GM12875 (cell line): ENCODE data around the gene FAM107B.

Source experiments
- H3K4me3 ChIP-seq: one replicate; pipeline ENCODE4 v1.5.1; 2011; ENCODE audit warnings: low read depth, low read length, control low read depth
- TF ChIP-seq, protein P1 (sequence below): IDR thresholded peaks from 2 replicates; pipeline ENCODE4 v1.5.1; 2011; ENCODE audit warnings: low read depth, mild to moderate bottlenecking, control low read depth, inconsistent platforms, low read length, moderate library complexity, borderline replicate concordance; ENCODE audit not compliant: insufficient read depth

The FAM107B gene

DNA sequence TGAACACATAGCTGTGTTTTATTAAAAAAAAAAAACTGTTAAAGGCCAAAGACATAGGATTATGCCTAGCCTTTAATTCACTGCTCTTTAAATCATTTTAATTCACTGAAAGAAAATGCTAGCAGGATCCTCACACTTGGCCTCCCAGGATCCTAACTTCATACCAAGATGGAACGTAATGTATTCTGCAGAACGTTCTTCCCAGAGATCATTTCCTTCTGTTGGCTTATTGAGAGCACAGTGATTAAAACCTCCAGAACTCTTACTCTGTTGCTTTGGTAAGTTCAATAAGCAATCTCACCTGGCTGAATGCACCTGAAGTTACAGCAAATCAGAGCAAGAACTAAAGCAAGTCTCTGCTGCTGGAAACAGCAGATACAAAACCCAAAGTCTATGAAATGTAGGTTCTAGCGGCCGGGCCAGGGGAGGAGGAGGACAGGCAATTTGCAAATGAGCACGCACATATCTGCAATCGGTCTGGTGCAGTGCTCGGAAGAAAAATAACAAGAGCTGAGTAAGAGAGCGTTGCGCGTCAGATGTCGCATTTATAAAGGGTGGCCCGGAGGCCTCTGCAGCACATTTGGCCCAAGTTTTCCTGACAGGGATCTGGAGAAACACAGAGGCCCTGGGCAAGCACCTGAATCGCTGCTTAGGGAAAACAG is 193.9 kb downstream of the FAM107B start:
- TF ChIP-seq, protein P1, sequence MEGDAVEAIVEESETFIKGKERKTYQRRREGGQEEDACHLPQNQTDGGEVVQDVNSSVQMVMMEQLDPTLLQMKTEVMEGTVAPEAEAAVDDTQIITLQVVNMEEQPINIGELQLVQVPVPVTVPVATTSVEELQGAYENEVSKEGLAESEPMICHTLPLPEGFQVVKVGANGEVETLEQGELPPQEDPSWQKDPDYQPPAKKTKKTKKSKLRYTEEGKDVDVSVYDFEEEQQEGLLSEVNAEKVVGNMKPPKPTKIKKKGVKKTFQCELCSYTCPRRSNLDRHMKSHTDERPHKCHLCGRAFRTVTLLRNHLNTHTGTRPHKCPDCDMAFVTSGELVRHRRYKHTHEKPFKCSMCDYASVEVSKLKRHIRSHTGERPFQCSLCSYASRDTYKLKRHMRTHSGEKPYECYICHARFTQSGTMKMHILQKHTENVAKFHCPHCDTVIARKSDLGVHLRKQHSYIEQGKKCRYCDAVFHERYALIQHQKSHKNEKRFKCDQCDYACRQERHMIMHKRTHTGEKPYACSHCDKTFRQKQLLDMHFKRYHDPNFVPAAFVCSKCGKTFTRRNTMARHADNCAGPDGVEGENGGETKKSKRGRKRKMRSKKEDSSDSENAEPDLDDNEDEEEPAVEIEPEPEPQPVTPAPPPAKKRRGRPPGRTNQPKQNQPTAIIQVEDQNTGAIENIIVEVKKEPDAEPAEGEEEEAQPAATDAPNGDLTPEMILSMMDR, result no peak
- no peak overlapping the region for H3K4me3 ChIP-seq

DNA sequence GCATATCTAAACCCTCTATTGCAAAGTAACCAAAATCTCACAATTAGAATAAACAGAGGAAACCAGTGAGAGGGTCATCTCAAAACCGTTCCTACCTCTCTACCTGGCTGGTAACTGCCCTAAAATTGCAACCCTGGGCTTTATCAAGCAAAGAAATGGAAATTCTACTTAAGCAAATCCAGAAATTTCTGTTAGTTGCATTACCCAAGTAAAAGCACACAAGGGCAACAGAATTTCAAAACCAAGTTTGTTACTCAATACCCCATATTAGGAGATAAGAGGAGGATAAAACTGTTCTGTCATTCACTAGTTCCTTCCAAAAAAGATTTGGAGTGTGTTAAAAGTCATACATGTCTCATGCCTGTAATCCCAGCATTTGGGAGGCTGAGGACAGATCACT is 195.3 kb downstream of the FAM107B start:
- no peak overlapping the region for H3K4me3 ChIP-seq
- TF ChIP-seq, protein P1, result no peak

DNA sequence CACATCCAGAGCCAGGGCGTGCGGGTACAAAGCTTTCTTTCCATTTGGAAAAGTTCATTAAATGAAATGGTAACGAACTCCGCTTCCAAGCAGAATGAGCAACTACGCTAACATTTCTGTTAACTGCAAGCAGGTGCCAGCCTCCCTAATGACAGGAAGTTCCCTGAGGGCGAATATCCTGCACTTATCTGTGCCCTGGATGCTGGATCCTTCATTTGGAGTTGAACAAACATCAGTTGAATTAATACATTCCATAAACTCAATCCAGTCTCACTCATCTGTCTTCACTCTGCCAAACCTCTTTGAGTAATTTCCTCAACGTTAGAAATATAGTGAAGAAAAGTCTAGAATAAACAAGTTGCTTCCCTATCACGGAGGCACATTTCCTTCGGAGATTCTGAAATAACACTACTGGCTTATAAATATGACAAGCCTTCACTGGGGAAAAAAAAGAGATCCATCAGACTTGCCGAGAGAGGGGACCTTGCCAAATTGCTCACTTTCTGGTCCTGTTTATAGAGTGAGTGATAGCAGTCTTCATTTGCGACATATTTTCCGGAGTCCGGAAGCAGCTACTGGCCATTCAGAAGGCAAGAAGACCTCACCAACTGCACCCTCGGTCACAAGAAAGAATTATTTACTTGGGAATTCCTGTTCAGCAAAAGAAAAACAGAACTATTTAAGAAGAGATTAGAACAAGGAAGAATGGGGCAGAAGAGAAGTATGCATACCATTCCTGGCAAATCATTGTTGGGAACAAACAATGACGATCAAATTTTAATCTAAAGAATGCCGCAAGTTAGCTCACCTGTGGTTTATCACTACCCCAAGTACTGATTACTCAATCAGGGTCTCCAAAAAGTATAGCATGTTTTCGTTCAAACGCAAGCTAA is 196.4 kb downstream of the FAM107B start:
- H3K4me3 ChIP-seq, result no peak overlapping the region
- TF ChIP-seq, protein P1, result no peak

DNA sequence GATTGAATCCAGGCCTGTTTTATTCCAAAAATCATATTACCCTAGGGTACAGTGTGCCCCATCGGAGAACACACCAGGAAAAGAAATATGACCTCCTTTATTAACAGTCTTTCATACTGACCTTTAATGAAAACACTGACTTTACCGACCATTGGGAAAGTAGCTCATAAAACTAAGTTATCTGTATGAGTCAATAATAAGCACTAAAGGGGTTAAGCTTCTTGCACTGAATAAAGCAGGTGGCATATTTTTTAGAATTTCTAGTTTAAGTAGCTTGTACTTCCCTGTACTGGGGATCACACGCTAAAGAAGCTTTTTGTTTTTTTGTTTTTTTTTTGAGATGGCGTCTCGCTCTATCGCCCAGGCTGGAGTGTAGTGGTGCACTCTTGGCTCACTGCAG is 199.8 kb downstream of the FAM107B start:
- TF ChIP-seq, protein P1, result no peak
- H3K4me3 ChIP-seq, result no peak overlapping the region

DNA sequence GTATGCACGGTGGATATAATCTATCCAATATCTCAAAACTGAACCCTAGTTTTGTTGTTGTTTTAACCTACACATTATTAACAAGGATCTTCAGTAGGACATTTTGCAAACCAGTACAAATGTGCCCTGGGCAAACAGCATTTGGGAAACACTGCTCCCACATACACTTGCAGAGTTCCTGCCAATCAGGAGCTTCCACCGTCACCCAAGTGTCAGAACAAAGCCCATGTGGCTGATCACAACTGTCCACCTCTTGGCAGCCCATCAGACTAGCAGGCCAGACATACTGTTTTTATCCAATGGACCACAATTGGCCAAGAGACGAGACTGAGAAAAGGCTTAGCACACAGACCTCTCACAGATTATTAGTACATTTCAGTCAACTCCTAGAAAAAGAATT is 200.4 kb downstream of the FAM107B start:
- H3K4me3 ChIP-seq, result no peak overlapping the region
- TF ChIP-seq, protein P1, result no peak

DNA sequence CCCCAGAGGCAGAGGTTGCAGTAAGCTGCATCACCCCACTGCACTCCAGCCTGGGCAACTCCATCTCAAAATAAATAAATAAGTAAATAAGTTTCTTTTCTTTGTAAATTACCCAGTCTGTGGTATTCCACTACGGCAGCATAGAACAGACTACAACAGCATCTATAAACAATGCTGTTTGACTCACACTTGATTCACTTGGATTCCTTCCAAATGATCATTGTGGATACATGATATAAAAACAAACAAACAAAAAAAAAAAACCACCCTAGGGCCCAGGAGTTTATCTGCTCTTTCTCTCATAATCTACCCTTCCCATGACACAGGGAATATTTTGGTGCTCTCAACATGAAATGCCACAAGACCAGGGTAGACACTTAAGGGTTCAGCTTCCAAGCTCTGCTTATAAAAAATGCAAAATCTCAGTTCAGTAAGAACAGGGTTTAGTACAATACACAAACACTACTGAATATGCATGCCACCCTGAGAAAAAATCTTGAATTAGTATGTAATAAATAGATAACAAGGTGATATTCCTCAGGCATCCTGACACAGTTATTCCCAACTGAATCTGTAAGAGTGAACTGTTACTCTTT is 200.9 kb downstream of the FAM107B start:
- TF ChIP-seq, protein P1, result no peak
- no peak overlapping the region for H3K4me3 ChIP-seq

DNA sequence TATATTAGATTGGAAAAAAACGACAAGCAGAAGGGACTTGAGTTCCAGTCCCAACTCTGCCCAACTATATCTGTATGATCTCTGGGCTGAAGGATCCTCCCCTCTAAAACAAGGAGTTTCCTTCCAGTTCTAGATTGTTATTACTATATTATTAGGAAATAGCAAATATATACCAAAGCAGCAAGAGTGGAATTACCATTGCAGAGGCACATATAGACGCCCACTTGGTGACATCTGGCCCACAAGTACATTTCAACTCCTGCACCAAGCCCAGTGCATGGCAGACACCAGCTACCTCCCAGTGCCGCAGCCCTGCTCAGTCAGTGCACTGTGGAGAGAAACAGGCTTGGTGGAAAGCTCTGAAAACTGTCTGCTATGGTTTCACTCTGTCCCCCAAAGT is 201.9 kb downstream of the FAM107B start:
- TF ChIP-seq, protein P1, result no peak
- H3K4me3 ChIP-seq, result no peak overlapping the region
